Choroid plexus epithelial cell (primary cell): Measurements from ENCODE around the gene JMJD1C.

Experiments
- DNase-seq: peaks from one replicate; pipeline ENCODE4 v3.0.0-alpha.2; 2010; ENCODE audit warnings: low read depth
- H3K4me3 ChIP-seq: 2 replicates; pipeline ENCODE4 v1.5.1; 2011; ENCODE audit warnings: low read depth, mild to moderate bottlenecking, control low read depth, low read length, moderate library complexity
- CTCF ChIP-seq: conservative IDR thresholded peaks from 2 replicates; pipeline ENCODE4 v1.5.1; 2011; ENCODE audit warnings: low read depth, mild to moderate bottlenecking, control low read depth, inconsistent platforms, low read length, moderate library complexity

JMJD1C gene

GRCh38 chr10:63219749-63220148 lies 246.0 kb downstream of the JMJD1C start:
- H3K4me3 ChIP-seq = no peak overlapping the region
- DNase-seq = no peak
- TF ChIP-seq CTCF = no peak

- peak; percentile 59 for TF ChIP-seq CTCF
- DNase-seq = peak; percentile 75
- no peak overlapping the region for H3K4me3 ChIP-seq
Measured at GRCh38 chr10:63217120-63217605, 248.6 kb downstream of the JMJD1C start.

- no peak for DNase-seq
- TF ChIP-seq CTCF = no peak
- no peak overlapping the region for H3K4me3 ChIP-seq
Measured at GRCh38 chr10:63214571-63214970, 251.2 kb downstream of the JMJD1C start.

GRCh38 chr10:63213489-63213888 lies 252.3 kb downstream of the JMJD1C start:
- TF ChIP-seq CTCF = no peak
- DNase-seq = no peak
- H3K4me3 ChIP-seq = no peak overlapping the region

- peak; percentile 47 for DNase-seq
- no peak overlapping the region for H3K4me3 ChIP-seq
- no peak for TF ChIP-seq CTCF
Measured at GRCh38 chr10:63210611-63211196, 255.1 kb downstream of the JMJD1C start.

GRCh38 chr10:63209705-63210104 lies 256.1 kb downstream of the JMJD1C start:
- no peak for DNase-seq
- TF ChIP-seq CTCF = no peak
- no peak overlapping the region for H3K4me3 ChIP-seq

GRCh38 chr10:63208986-63209385 lies 256.8 kb downstream of the JMJD1C start:
- DNase-seq = peak; percentile 71
- TF ChIP-seq CTCF = no peak
- H3K4me3 ChIP-seq = no peak overlapping the region
